MM.1S (cell line): Measurements from ENCODE around the gene SNX24.

Experiments
- DNase-seq: peaks from one replicate; pipeline ENCODE4 v3.0.0-alpha.2; 2015
- H2AFZ ChIP-seq: fragments of 300-600 bp; sonication (generic); 2 replicates; pipeline ENCODE4 v1.6.0; 2016; ENCODE audit warnings: antibody characterized with exemption, low read length
- H3F3A ChIP-seq: fragments of 300-600 bp; sonication (generic); 2 replicates; pipeline ENCODE4 v1.6.1; 2016; ENCODE audit warnings: mild to moderate bottlenecking, antibody characterized with exemption, low read length, moderate library complexity, mixed read lengths; ENCODE audit not compliant: insufficient read depth
- H3K27ac ChIP-seq: fragments of 300-600 bp; sonication (generic); 2 replicates; pipeline ENCODE4 v1.5.1; 2016; ENCODE audit warnings: mild to moderate bottlenecking, low read length
- H3K27me3 ChIP-seq: fragments of 300-600 bp; sonication (generic); replicated peaks from 2 replicates; pipeline ENCODE4 v1.6.0; 2016; ENCODE audit warnings: low read length; ENCODE audit not compliant: insufficient read depth
- H3K36me3 ChIP-seq: fragments of 300-600 bp; sonication (generic); replicated peaks from 2 replicates; pipeline ENCODE4 v1.6.1; 2016; ENCODE audit warnings: mild to moderate bottlenecking, low read length, mixed read lengths; ENCODE audit not compliant: insufficient read depth
- H3K4me1 ChIP-seq: fragments of 300-600 bp; sonication (generic); 2 replicates; pipeline ENCODE4 v1.6.1; 2016; ENCODE audit warnings: low read length, mixed read lengths
- H3K4me2 ChIP-seq: fragments of 300-600 bp; sonication (generic); 2 replicates; pipeline ENCODE4 v1.6.0; 2016; ENCODE audit warnings: low read depth, low read length
- H3K4me3 ChIP-seq: fragments of 300-600 bp; sonication (generic); 2 replicates; pipeline ENCODE4 v1.5.1; 2016; ENCODE audit warnings: low read length, mixed read lengths
- H3K79me2 ChIP-seq: fragments of 300-600 bp; sonication (generic); 2 replicates; pipeline ENCODE4 v1.6.1; 2016; ENCODE audit warnings: mixed run types, low read length, mixed read lengths
- H3K9ac ChIP-seq: fragments of 300-600 bp; sonication (generic); 2 replicates; pipeline ENCODE4 v1.6.1; 2016; ENCODE audit warnings: low read length, mixed read lengths
- H3K9me2 ChIP-seq: fragments of 300-600 bp; sonication (generic); replicated peaks from 2 replicates; pipeline ENCODE4 v1.6.1; 2016; ENCODE audit warnings: mild to moderate bottlenecking, low read length, mixed read lengths; ENCODE audit not compliant: insufficient read depth
- H3K9me3 ChIP-seq: fragments of 300-600 bp; sonication (generic); replicated peaks from 2 replicates; pipeline ENCODE4 v1.6.1; 2016; ENCODE audit warnings: mild to moderate bottlenecking, low read length, mixed read lengths; ENCODE audit not compliant: insufficient read depth
- H4K20me1 ChIP-seq: fragments of 300-600 bp; sonication (generic); 2 replicates; pipeline ENCODE4 v1.6.1; 2016; ENCODE audit warnings: mild to moderate bottlenecking, low read length, moderate library complexity, mixed read lengths; ENCODE audit not compliant: insufficient read depth
- CTCF ChIP-seq: fragments of 300-600 bp; sonication (generic); IDR thresholded peaks from 2 replicates; pipeline ENCODE4 v1.5.1; 2016; ENCODE audit warnings: antibody characterized with exemption, low read length, mixed read lengths
- EZH2 ChIP-seq: fragments of 300-600 bp; sonication (generic); optimal IDR thresholded peaks from 2 replicates; pipeline ENCODE3; 2017; ENCODE audit warnings: low read depth, mild to moderate bottlenecking, antibody characterized with exemption, low read length, mixed read lengths
- EZH2phosphoT487 ChIP-seq: fragments of 300-600 bp; sonication (generic); IDR thresholded peaks from 2 replicates; pipeline ENCODE4 v1.6.1; 2018; ENCODE audit warnings: antibody characterized with exemption, low read length

The SNX24 gene

GRCh38 chr5:122877518-122877917 is 32.1 kb downstream of the SNX24 start:
- TF ChIP-seq CTCF, result no peak
- no peak for TF ChIP-seq EZH2phosphoT487
- H3K4me1 ChIP-seq, result 0 out of 2 replicates have a peak, but pooled peaks cover 3% of the 10 kb centered on the region
- no peak overlapping the region for H3K9ac ChIP-seq
- no peak for DNase-seq
- H3K27me3 ChIP-seq, result no peaks in the 10 kb centered on the region
- no peaks in the 10 kb centered on the region for H3K9me3 ChIP-seq
- no peaks in the 10 kb centered on the region for H3K9me2 ChIP-seq
- H3K4me3 ChIP-seq, result no peak overlapping the region
- no peak overlapping the region for H3K4me2 ChIP-seq
- no peak overlapping the region for H2AFZ ChIP-seq
- H4K20me1 ChIP-seq, result no peaks in the 10 kb centered on the region
- H3K27ac ChIP-seq, result no peak overlapping the region
- no peaks in the 10 kb centered on the region for H3K79me2 ChIP-seq
- no peaks in the 10 kb centered on the region for H3F3A ChIP-seq
- H3K36me3 ChIP-seq, result no peaks in the 10 kb centered on the region

DNA sequence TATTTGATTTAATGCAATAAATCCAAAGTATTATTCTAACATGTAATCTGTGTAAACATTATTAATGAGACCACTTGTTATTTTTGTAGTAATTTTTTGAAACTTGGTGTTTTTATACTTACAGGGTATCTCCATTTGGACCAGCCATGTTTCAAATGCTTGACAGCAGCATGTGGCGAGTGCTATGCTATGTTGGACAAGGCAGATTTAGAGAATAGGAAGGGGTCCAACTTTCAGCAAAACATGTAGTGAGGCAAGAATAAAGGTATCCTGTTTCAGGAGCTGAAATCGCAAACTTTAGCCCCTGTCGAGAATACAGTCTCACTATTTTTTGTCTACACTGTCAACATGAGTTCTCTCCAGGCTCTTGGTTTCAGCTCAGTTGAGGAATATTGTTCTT is 33.7 kb downstream of the SNX24 start:
- Histone ChIP-seq H4K20me1 (no peaks in the 10 kb centered on the region), H3K79me2 (no peaks in the 10 kb centered on the region), H3K9me3 (no peaks in the 10 kb centered on the region), H3K9ac (no peak overlapping the region), H3K9me2 (no peaks in the 10 kb centered on the region), H3K27ac (no peak overlapping the region), H3K36me3 (no peaks in the 10 kb centered on the region), H3K4me2 (no peak overlapping the region), H3K4me1 (0 out of 2 replicates have a peak, but pooled peaks cover 3% of the 10 kb centered on the region), H3K4me3 (no peak overlapping the region), H3K27me3 (no peaks in the 10 kb centered on the region), H2AFZ (no peak overlapping the region), H3F3A (no peaks in the 10 kb centered on the region)
- TF ChIP-seq EZH2 (no peak), EZH2phosphoT487 (no peak), CTCF (no peak)
- DNase-seq, result no peak

- TF ChIP-seq EZH2 (no peak), EZH2phosphoT487 (no peak), CTCF (no peak)
- Histone ChIP-seq H3K9me2 (no peaks in the 10 kb centered on the region), H3F3A (no peaks in the 10 kb centered on the region), H3K27ac (no peak overlapping the region), H3K4me1 (0 out of 2 replicates have a peak, but pooled peaks cover 3% of the 10 kb centered on the region), H3K79me2 (no peaks in the 10 kb centered on the region), H3K27me3 (no peaks in the 10 kb centered on the region), H3K4me2 (no peak overlapping the region), H3K4me3 (no peak overlapping the region), H4K20me1 (no peaks in the 10 kb centered on the region), H3K36me3 (no peaks in the 10 kb centered on the region), H3K9me3 (no peaks in the 10 kb centered on the region), H2AFZ (no peak overlapping the region), H3K9ac (no peak overlapping the region)
- DNase-seq, result no peak
Observed at GRCh38 chr5:122880170-122880689, 34.8 kb downstream of the SNX24 start.
